SK-N-SH (cell line): ENCODE results near the gene AADAT. TPM values are rescaled to one million over a fixed set of nuclear protein-coding genes. Genes with fewer than 3 reads are reported as not detected.

ENCODE experiments used
- CTCF ChIA-PET: fragments of 300-600, 350-600 bp; formaldehyde crosslinking; extraction: SDS; loops from one replicate; lab custom pipeline; 2021; lab: Yijun Ruan, JAX
- POLR2A ChIA-PET: fragments of 350-600 bp; sonication (Branson Sonifier 250); formaldehyde crosslinking; extraction: SDS; loops from one replicate; lab custom pipeline; 2020; ENCODE audit warnings: antibody characterized with exemption, inconsistent platforms; lab: Yijun Ruan, JAX
- DNase-seq: peaks from one replicate; pipeline ENCODE4 v3.0.0; 2012
- H2AFZ ChIP-seq: fragments of 200-600 bp; sonication (generic); 2 replicates; pipeline ENCODE4 v1.8.1; 2016; ENCODE audit warnings: antibody characterized with exemption, mild to moderate bottlenecking, low read depth
- H3F3A ChIP-seq: fragments of 200-600 bp; sonication (generic); replicated peaks from 2 replicates; pipeline ENCODE3; 2016; ENCODE audit warnings: antibody characterized with exemption, mild to moderate bottlenecking; ENCODE audit not compliant: insufficient read depth
- H3K27ac ChIP-seq, 2 experiments: fragments of 200-500 bp in 1 of 2; fragments of 200-600 bp in 1 of 2; sonication (Bioruptor generic) in 1 of 2; sonication (generic), shearing (Covaris generic) in 1 of 2; 2 replicates each; pipeline versions ENCODE4 v1.5.1 to v1.6.1; 2014 to 2016; ENCODE audit warnings: low read depth in 2 of 2, inconsistent platforms in 1 of 2, low read length in 1 of 2, mild to moderate bottlenecking in 1 of 2, mixed read lengths in 1 of 2
- H3K27me3 ChIP-seq: fragments of 200-600 bp; sonication (generic), shearing (Covaris generic); 2 replicates; pipeline ENCODE4 v1.6.1; 2016; ENCODE audit warnings: mixed run types; ENCODE audit not compliant: insufficient read depth
- H3K36me3 ChIP-seq, 2 experiments: fragments of 200-500 bp in 1 of 2; fragments of 200-600 bp in 1 of 2; sonication (Bioruptor generic) in 1 of 2; sonication (generic) in 1 of 2; replicated peaks in 1 of 2; 2 replicates each; pipeline versions ENCODE3 to v1.5.1; 2014 to 2016; ENCODE audit warnings: low read length in 1 of 2, mild to moderate bottlenecking in 1 of 2; ENCODE audit not compliant: insufficient read depth in 2 of 2, control insufficient read depth in 1 of 2
- H3K4me1 ChIP-seq, 2 experiments: fragments of 200-500 bp in 1 of 2; fragments of 200-600 bp in 1 of 2; sonication (Bioruptor generic) in 1 of 2; sonication (generic), shearing (Covaris generic) in 1 of 2; 2 replicates each; pipeline versions ENCODE4 v1.5.1 to v1.6.1; 2014 to 2016; ENCODE audit warnings: low read depth in 1 of 2, low read length in 1 of 2, mixed run types in 1 of 2; ENCODE audit not compliant: insufficient read depth in 2 of 2, control insufficient read depth in 1 of 2
- H3K4me2 ChIP-seq: fragments of 200-600 bp; sonication (generic), shearing (Covaris generic); 2 replicates; pipeline ENCODE4 v1.6.1; 2017; ENCODE audit warnings: mixed run types
- H3K4me3 ChIP-seq, 2 experiments: fragments of 200-500 bp in 1 of 2; fragments of 200-600 bp in 1 of 2; sonication (Bioruptor generic) in 1 of 2; sonication (generic), shearing (Covaris generic) in 1 of 2; 2 replicates each; pipeline versions ENCODE4 v1.5.1 to v1.8.1; 2014 to 2016; ENCODE audit warnings: low read depth in 2 of 2, inconsistent platforms in 1 of 2, low read length in 1 of 2, mild to moderate bottlenecking in 1 of 2, mixed read lengths in 1 of 2, moderate library complexity in 1 of 2
- H3K79me2 ChIP-seq: fragments of 200-600 bp; sonication (generic); 2 replicates; pipeline ENCODE4 v1.8.1; 2017; ENCODE audit warnings: mild to moderate bottlenecking; ENCODE audit not compliant: insufficient read depth
- H3K9ac ChIP-seq: fragments of 200-600 bp; sonication (generic); 2 replicates; pipeline ENCODE4 v1.6.1; 2017; ENCODE audit warnings: mixed run types
- H3K9me2 ChIP-seq: fragments of 200-600 bp; sonication (generic); 2 replicates; pipeline ENCODE4 v1.6.1; 2017; ENCODE audit warnings: mixed run types
- H3K9me3 ChIP-seq: fragments of 200-600 bp; sonication (generic); 2 replicates; pipeline ENCODE4 v1.6.1; 2017; ENCODE audit warnings: mixed run types, mild to moderate bottlenecking, moderate library complexity
- H4K20me1 ChIP-seq: fragments of 200-600 bp; sonication (generic); 2 replicates; pipeline ENCODE4 v1.6.1; 2017; ENCODE audit warnings: mild to moderate bottlenecking, mixed run types; ENCODE audit not compliant: insufficient read depth
- ELF1 ChIP-seq: IDR thresholded peaks from 2 replicates; pipeline ENCODE4 v1.4.0; 2012
- EP300 ChIP-seq, 2 experiments: IDR thresholded peaks; 2 replicates each; pipeline versions ENCODE4 v1.4.0 to v1.6.1; 2012; ENCODE audit warnings: borderline replicate concordance in 1 of 2, low read depth in 1 of 2, low read length in 1 of 2
- EZH2phosphoT487 ChIP-seq: fragments of 200-600 bp; sonication (generic); IDR thresholded peaks from 2 replicates; pipeline ENCODE4 v1.6.1; 2017; ENCODE audit warnings: low read depth, mixed run types, mild to moderate bottlenecking, antibody characterized with exemption, moderate library complexity, borderline replicate concordance
- FOXM1 ChIP-seq: IDR thresholded peaks from 2 replicates; pipeline ENCODE4 v1.4.0; 2012; ENCODE audit warnings: low read depth, mild to moderate bottlenecking
- JUND ChIP-seq: IDR thresholded peaks from 2 replicates; pipeline ENCODE4 v1.4.0; 2012
- MEF2A ChIP-seq: IDR thresholded peaks from 2 replicates; pipeline ENCODE4 v1.4.0; 2012; ENCODE audit warnings: low read depth, borderline replicate concordance
- MXI1 ChIP-seq: IDR thresholded peaks from 2 replicates; pipeline ENCODE4 v1.6.1; 2012; ENCODE audit warnings: mild to moderate bottlenecking, low read depth, low read length, improper control_type of control experiment
- NFIC ChIP-seq: IDR thresholded peaks from 2 replicates; pipeline ENCODE4 v1.4.0; 2012; ENCODE audit warnings: borderline replicate concordance
- NRF1 ChIP-seq: IDR thresholded peaks from 2 replicates; pipeline ENCODE4 v1.6.1; 2012; ENCODE audit warnings: low read depth, mild to moderate bottlenecking, low read length
- RAD21 ChIP-seq: IDR thresholded peaks from 2 replicates; pipeline ENCODE4 v1.6.1; 2012; ENCODE audit warnings: mild to moderate bottlenecking, low read length
- RCOR1 ChIP-seq: fragments of 150-350 bp; IDR thresholded peaks from 2 replicates; pipeline ENCODE4 v1.6.1; 2017; ENCODE audit warnings: antibody characterized with exemption, low read length
- RFX5 ChIP-seq: IDR thresholded peaks from 2 replicates; pipeline ENCODE4 v1.6.1; 2012; ENCODE audit warnings: mild to moderate bottlenecking, improper control_type of control experiment, low read length
- SIN3A ChIP-seq: IDR thresholded peaks from 2 replicates; pipeline ENCODE4 v1.6.1; 2012; ENCODE audit warnings: low read depth, mild to moderate bottlenecking, low read length, moderate library complexity, borderline replicate concordance
- TAF1 ChIP-seq: IDR thresholded peaks from 2 replicates; pipeline ENCODE4 v1.6.1; 2012; ENCODE audit warnings: low read depth, mild to moderate bottlenecking, low read length, moderate library complexity, borderline replicate concordance
- TCF12 ChIP-seq: IDR thresholded peaks from 2 replicates; pipeline ENCODE4 v1.4.0; 2012
- YY1 ChIP-seq: IDR thresholded peaks from 2 replicates; pipeline ENCODE4 v1.4.0; 2012; ENCODE audit warnings: low read depth, mild to moderate bottlenecking
- WGBS: methylation state at CpG from one replicate; pipeline ENCODE4 v1.1.6; 2017; ENCODE audit warnings: low lambda C conversion rate; 5-methylcytosine and 5-hydroxymethylcytosine counted together
- polyA plus RNA-seq, 3 experiments: library from polyadenylated mRNA; depleted of rRNA; stranded (reverse); fragments of >200 nt; gene quantifications; 2 replicates each; pipeline ENCODE4 v1.2.3, GENCODE V29; 2012
- TF ChIP-seq, protein P1 (sequence below): fragments of 200-600 bp; sonication (generic); IDR thresholded peaks from 2 replicates; pipeline ENCODE4 v1.6.1; 2017; ENCODE audit warnings: antibody characterized with exemption, mild to moderate bottlenecking, moderate library complexity
- TF ChIP-seq, protein P2 (sequence below): IDR thresholded peaks from 2 replicates; pipeline ENCODE4 v1.4.0; 2012; ENCODE audit warnings: low read depth, borderline replicate concordance

Gene AADAT
- polyA plus RNA-seq, 1 of the 3 experiments (the other 2 are of a cell fraction): 12.5 TPM

DNA sequence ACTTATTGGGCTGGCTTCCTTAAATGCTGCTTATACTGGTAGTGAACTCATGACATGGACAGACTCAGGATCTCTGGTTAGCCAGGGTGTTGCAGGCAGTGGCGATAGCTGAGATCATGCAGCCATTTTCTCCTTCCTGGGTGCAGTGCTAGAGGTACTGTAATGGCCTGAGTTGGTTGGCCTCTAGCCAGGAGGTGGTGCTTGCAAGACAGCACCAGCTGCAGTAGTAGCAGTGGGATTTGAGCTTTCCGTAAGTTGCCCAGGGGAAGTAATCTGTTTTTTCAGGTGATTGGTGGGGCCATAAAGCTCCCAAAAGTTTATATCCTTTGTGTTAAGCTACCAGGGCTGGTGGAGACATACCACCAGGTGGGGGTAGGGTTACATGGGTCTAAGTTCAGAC lies 45.1 kb upstream of the AADAT start:
- CTCF ChIA-PET: interaction anchor here (0.6 kb wide), 1 partner anchor 199 kb away, joined by 3 read pairs; no protein-coding TSS in a partner anchor
- no peak for DNase-seq
- Histone ChIP-seq H3K27ac (no peak overlapping the region), H2AFZ (no peak overlapping the region), H3K79me2 (no peaks in the 10 kb centered on the region), H3K9ac (no peak overlapping the region), H3K9me2 (no peaks in the 10 kb centered on the region), H4K20me1 (no peaks in the 10 kb centered on the region), H3K4me2 (no peak overlapping the region), H3K4me3 (no peak overlapping the region), H3K9me3 (no peaks in the 10 kb centered on the region), H3F3A (peaks cover 4% of the 10 kb centered on the region), H3K36me3 (no peaks in the 10 kb centered on the region), H3K27me3 (no peaks in the 10 kb centered on the region), H3K4me1 (no peaks in the 10 kb centered on the region)
- TF ChIP-seq, protein P1, sequence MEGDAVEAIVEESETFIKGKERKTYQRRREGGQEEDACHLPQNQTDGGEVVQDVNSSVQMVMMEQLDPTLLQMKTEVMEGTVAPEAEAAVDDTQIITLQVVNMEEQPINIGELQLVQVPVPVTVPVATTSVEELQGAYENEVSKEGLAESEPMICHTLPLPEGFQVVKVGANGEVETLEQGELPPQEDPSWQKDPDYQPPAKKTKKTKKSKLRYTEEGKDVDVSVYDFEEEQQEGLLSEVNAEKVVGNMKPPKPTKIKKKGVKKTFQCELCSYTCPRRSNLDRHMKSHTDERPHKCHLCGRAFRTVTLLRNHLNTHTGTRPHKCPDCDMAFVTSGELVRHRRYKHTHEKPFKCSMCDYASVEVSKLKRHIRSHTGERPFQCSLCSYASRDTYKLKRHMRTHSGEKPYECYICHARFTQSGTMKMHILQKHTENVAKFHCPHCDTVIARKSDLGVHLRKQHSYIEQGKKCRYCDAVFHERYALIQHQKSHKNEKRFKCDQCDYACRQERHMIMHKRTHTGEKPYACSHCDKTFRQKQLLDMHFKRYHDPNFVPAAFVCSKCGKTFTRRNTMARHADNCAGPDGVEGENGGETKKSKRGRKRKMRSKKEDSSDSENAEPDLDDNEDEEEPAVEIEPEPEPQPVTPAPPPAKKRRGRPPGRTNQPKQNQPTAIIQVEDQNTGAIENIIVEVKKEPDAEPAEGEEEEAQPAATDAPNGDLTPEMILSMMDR: no peak
- TF ChIP-seq ELF1 (no peak), MEF2A (no peak), EZH2phosphoT487 (no peak), YY1 (no peak), NRF1 (no peak), EP300 (IDR thresholded peaks at IDR 0.05; ENCODE audit: borderline replicate concordance in 1 of 2, low read depth in 1 of 2, low read length in 1 of 2) (no peak), SIN3A (no peak)
- TF ChIP-seq, protein P2, sequence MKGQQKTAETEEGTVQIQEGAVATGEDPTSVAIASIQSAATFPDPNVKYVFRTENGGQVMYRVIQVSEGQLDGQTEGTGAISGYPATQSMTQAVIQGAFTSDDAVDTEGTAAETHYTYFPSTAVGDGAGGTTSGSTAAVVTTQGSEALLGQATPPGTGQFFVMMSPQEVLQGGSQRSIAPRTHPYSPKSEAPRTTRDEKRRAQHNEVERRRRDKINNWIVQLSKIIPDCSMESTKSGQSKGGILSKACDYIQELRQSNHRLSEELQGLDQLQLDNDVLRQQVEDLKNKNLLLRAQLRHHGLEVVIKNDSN: no peak
- POLR2A ChIA-PET: interaction anchor here (0.6 kb wide), 1 partner anchor 136 kb away, joined by 3 read pairs; no protein-coding TSS in a partner anchor
- 60% methylated on average over 2 of the region's 2 CpGs for WGBS

DNA sequence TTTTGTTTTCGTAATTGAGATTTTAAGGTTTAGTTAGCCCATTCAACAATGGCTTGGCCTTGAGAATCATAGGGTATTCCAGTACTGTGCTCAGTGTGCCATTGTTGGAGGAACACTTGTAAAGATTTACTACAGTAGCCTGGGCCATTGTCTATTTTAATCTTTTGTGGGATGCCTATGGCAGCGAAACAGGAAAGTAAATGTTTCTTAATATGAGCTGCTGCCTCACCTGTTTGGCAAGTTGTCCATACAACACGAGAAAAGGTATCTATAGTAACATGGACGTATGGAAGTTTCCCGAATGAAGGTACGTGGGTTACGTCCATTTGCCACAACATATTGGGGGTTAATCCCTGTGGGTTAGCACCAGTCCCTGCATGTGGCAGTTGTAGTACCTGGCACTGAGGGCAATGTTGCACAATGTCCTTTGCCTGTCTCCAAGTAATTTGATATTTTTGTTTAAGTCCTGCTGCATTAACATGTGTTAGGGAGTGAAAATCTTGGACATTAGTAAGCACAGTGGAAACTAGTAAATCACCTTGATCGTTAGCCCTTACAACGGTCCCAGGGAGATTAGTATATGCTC lies 38.6 kb upstream of the AADAT start:
- no peaks in the 10 kb centered on the region for H3K9me3 ChIP-seq
- no peak overlapping the region for H3K4me2 ChIP-seq
- H3K9me2 ChIP-seq: no peaks in the 10 kb centered on the region
- H3K4me1 ChIP-seq: no peaks in the 10 kb centered on the region
- H3F3A ChIP-seq: no peaks in the 10 kb centered on the region
- no peak for DNase-seq
- no peaks in the 10 kb centered on the region for H3K27me3 ChIP-seq
- H3K4me3 ChIP-seq: no peak overlapping the region
- WGBS: 43% methylated on average over 9 of the region's 9 CpGs
- TF ChIP-seq NRF1: no peak
- no peak for TF ChIP-seq TCF12
- no peak for TF ChIP-seq MEF2A
- TF ChIP-seq JUND: no peak
- no peak for TF ChIP-seq RAD21
- TF ChIP-seq RFX5: no peak
- TF ChIP-seq SIN3A: no peak
- no peak for TF ChIP-seq RCOR1
- TF ChIP-seq, protein P1: no peak
- TF ChIP-seq NFIC: no peak
- TF ChIP-seq, protein P2: no peak
- TF ChIP-seq MXI1: no peak
- no peak for TF ChIP-seq TAF1
- no peak for TF ChIP-seq EP300 (IDR thresholded peaks at IDR 0.05; ENCODE audit: borderline replicate concordance in 1 of 2, low read depth in 1 of 2, low read length in 1 of 2)
- no peak for TF ChIP-seq EZH2phosphoT487
- no peak for TF ChIP-seq ELF1
- TF ChIP-seq FOXM1: no peak
- ChIA-PET POLR2A (no interaction called here), CTCF (interaction anchor here (2.2 kb wide), 1 partner anchor 9 kb away, joined by 9 read pairs; no protein-coding TSS in a partner anchor)
- no peak overlapping the region for H2AFZ ChIP-seq
- H3K79me2 ChIP-seq: no peaks in the 10 kb centered on the region
- no peaks in the 10 kb centered on the region for H3K36me3 ChIP-seq
- no peak overlapping the region for H3K27ac ChIP-seq
- no peaks in the 10 kb centered on the region for H4K20me1 ChIP-seq
- H3K9ac ChIP-seq: no peak overlapping the region
